IMR-90 (cell line): Measurements from ENCODE around the gene RFK. TPM values are rescaled to one million over a fixed set of nuclear protein-coding genes. Genes with fewer than 3 reads are reported as not detected.

ENCODE experiments used
- ATAC-seq: fragments of 200-7000 bp; cut with Tn5 transposase; 2 replicates; pipeline ENCODE4 v1.9.1; 2020; ENCODE audit warnings: low read depth, mild to moderate bottlenecking, moderate library complexity
- BruUV-seq: library from RNA; stranded (reverse); fragments of 400-500 nt; replicated peaks from 2 replicates; lab custom pipeline; 2021; lab: Mats Ljungman, UMichigan
- CTCF ChIA-PET: fragments of 300-600 bp; formaldehyde crosslinking; extraction: SDS; loops from one replicate; lab custom pipeline; 2021; ENCODE audit warnings: antibody characterized with exemption; lab: Yijun Ruan, JAX
- POLR2A ChIA-PET: fragments of 300-600 bp; sonication (Branson Sonifier 250); formaldehyde crosslinking; loops from one replicate; lab custom pipeline; 2022; ENCODE audit warnings: antibody characterized with exemption; ENCODE audit not compliant: unreplicated experiment; lab: Charles Lee
- DNase-seq: peaks from one replicate; pipeline ENCODE4 v3.0.0; 2013
- H2AFZ ChIP-seq: replicated peaks from 2 replicates; pipeline ENCODE3; 2013; ENCODE audit warnings: low read length, mild to moderate bottlenecking; ENCODE audit not compliant: poor library complexity
- H2AK5ac ChIP-seq: 2 replicates; pipeline ENCODE4 v1.6.1; 2013; ENCODE audit warnings: low read depth, low read length, inconsistent platforms
- H2AK9ac ChIP-seq: replicated peaks from 2 replicates; pipeline ENCODE3; 2013; ENCODE audit warnings: mild to moderate bottlenecking, low read depth, low read length, moderate library complexity; ENCODE audit not compliant: poor library complexity
- H2BK120ac ChIP-seq: 2 replicates; pipeline ENCODE4 v1.6.1; 2013; ENCODE audit warnings: low read depth, low read length, inconsistent platforms
- H2BK15ac ChIP-seq: 3 replicates; pipeline ENCODE4 v1.6.1; 2013; ENCODE audit warnings: low read depth, low read length, inconsistent platforms
- H2BK20ac ChIP-seq: 2 replicates; pipeline ENCODE4 v1.6.1; 2013; ENCODE audit warnings: low read depth, mild to moderate bottlenecking, inconsistent platforms, low read length, moderate library complexity
- H2BK5ac ChIP-seq: 2 replicates; pipeline ENCODE4 v1.6.1; 2013; ENCODE audit warnings: mild to moderate bottlenecking, low read depth, low read length, inconsistent platforms; ENCODE audit not compliant: poor library complexity, severe bottlenecking
- H3K14ac ChIP-seq: replicated peaks from 2 replicates; pipeline ENCODE4 v1.6.1; 2013; ENCODE audit warnings: low read depth, low read length, inconsistent platforms
- H3K18ac ChIP-seq: 2 replicates; pipeline ENCODE4 v1.6.1; 2013; ENCODE audit warnings: low read depth, low read length, control low read depth
- H3K23ac ChIP-seq: 2 replicates; pipeline ENCODE4 v1.6.1; 2013; ENCODE audit warnings: low read depth, low read length, inconsistent platforms
- H3K27ac ChIP-seq: 2 replicates; pipeline ENCODE4 v1.5.1; 2013; ENCODE audit warnings: mild to moderate bottlenecking, control low read depth, low read length; ENCODE audit not compliant: insufficient read depth
- H3K27me3 ChIP-seq: 2 replicates; pipeline ENCODE4 v1.6.1; 2013; ENCODE audit warnings: low read length; ENCODE audit not compliant: control insufficient read depth, insufficient read depth
- H3K36me3 ChIP-seq: 2 replicates; pipeline ENCODE4 v1.6.1; 2013; ENCODE audit warnings: low read length, mixed read lengths; ENCODE audit not compliant: control insufficient read depth, insufficient read depth
- H3K4ac ChIP-seq: 2 replicates; pipeline ENCODE4 v1.6.1; 2013; ENCODE audit warnings: low read depth, low read length, inconsistent platforms
- H3K4me1 ChIP-seq: 2 replicates; pipeline ENCODE4 v1.6.1; 2013; ENCODE audit warnings: low read length, mixed read lengths; ENCODE audit not compliant: control insufficient read depth, insufficient read depth
- H3K4me2 ChIP-seq: 2 replicates; pipeline ENCODE4 v1.6.1; 2013; ENCODE audit warnings: low read depth, mild to moderate bottlenecking, control low read depth, low read length, moderate library complexity
- H3K4me3 ChIP-seq: 2 replicates; pipeline ENCODE4 v1.5.1; 2013; ENCODE audit warnings: low read depth, mild to moderate bottlenecking, control low read depth, low read length, moderate library complexity; ENCODE audit not compliant: insufficient read depth
- H3K56ac ChIP-seq: 2 replicates; pipeline ENCODE4 v1.6.1; 2013; ENCODE audit warnings: low read length, inconsistent platforms; ENCODE audit not compliant: insufficient read depth; ENCODE audit errors: extremely low read depth
- H3K79me1 ChIP-seq, 2 experiments: 2 replicates each; pipeline ENCODE4 v1.6.1; 2013; ENCODE audit warnings: low read length in 2 of 2, inconsistent platforms in 1 of 2, low read depth in 1 of 2
- H3K9ac ChIP-seq: 2 replicates; pipeline ENCODE4 v1.6.1; 2013; ENCODE audit warnings: low read depth, low read length, control low read depth
- H3K9me1 ChIP-seq: 2 replicates; pipeline ENCODE4 v1.6.1; 2013; ENCODE audit warnings: low read length, inconsistent platforms; ENCODE audit not compliant: insufficient read depth
- H3K9me3 ChIP-seq: 2 replicates; pipeline ENCODE4 v1.6.1; 2013; ENCODE audit warnings: low read length; ENCODE audit not compliant: control insufficient read depth, insufficient read depth
- H4K20me1 ChIP-seq: 2 replicates; pipeline ENCODE4 v1.6.1; 2013; ENCODE audit warnings: low read length, inconsistent platforms; ENCODE audit not compliant: insufficient read depth
- H4K5ac ChIP-seq: 2 replicates; pipeline ENCODE4 v1.6.1; 2013; ENCODE audit warnings: mild to moderate bottlenecking, low read depth, low read length, control low read depth
- H4K8ac ChIP-seq, 2 experiments: 2 replicates each; pipeline ENCODE4 v1.6.1; 2013; ENCODE audit warnings: low read depth in 2 of 2, low read length in 2 of 2, control low read depth in 1 of 2, inconsistent platforms in 1 of 2
- H4K91ac ChIP-seq: 2 replicates; pipeline ENCODE4 v1.6.1; 2013; ENCODE audit warnings: low read depth, low read length, inconsistent platforms; ENCODE audit not compliant: insufficient read depth
- BHLHE40 ChIP-seq: fragments of 150-350 bp; IDR thresholded peaks from 2 replicates; pipeline ENCODE4 v1.6.1; 2016; ENCODE audit warnings: mild to moderate bottlenecking, low read depth, low read length
- CEBPB ChIP-seq: IDR thresholded peaks from 2 replicates; pipeline ENCODE4 v1.6.1; 2012; ENCODE audit warnings: low read depth, low read length, improper control_type of control experiment
- CHD1 ChIP-seq: IDR thresholded peaks from 2 replicates; pipeline ENCODE4 v1.6.1; 2012; ENCODE audit warnings: low read depth, low read length, improper control_type of control experiment
- CTCF ChIP-seq: conservative IDR thresholded peaks from 2 replicates; pipeline ENCODE4 v1.5.1; 2012; ENCODE audit warnings: mild to moderate bottlenecking, low read depth, low read length, improper control_type of control experiment
- ELK1 ChIP-seq: fragments of 150-350 bp; IDR thresholded peaks from 2 replicates; pipeline ENCODE4 v1.6.1; 2016; ENCODE audit warnings: low read depth, mild to moderate bottlenecking, low read length, moderate library complexity, borderline replicate concordance
- FOS ChIP-seq: fragments of 150-350 bp; IDR thresholded peaks from 2 replicates; pipeline ENCODE4 v1.6.1; 2016; ENCODE audit warnings: low read depth, low read length
- MAFK ChIP-seq: IDR thresholded peaks from 2 replicates; pipeline ENCODE4 v1.6.1; 2012; ENCODE audit warnings: low read depth, low read length, improper control_type of control experiment
- MAZ ChIP-seq: IDR thresholded peaks from 2 replicates; pipeline ENCODE4 v1.6.1; 2012; ENCODE audit warnings: low read depth, mild to moderate bottlenecking, low read length, improper control_type of control experiment, moderate library complexity, borderline replicate concordance
- MXI1 ChIP-seq: IDR thresholded peaks from 2 replicates; pipeline ENCODE4 v1.6.1; 2012; ENCODE audit warnings: low read depth, mild to moderate bottlenecking, low read length, moderate library complexity, borderline replicate concordance
- RCOR1 ChIP-seq: IDR thresholded peaks from 2 replicates; pipeline ENCODE4 v1.6.1; 2012; ENCODE audit warnings: mild to moderate bottlenecking, low read length, improper control_type of control experiment; ENCODE audit not compliant: insufficient replicate concordance
- RFX5 ChIP-seq: IDR thresholded peaks from 2 replicates; pipeline ENCODE4 v1.8.0; 2012; ENCODE audit warnings: low read depth, mild to moderate bottlenecking, low read length, moderate library complexity
- SMC3 ChIP-seq: fragments of 150-350 bp; IDR thresholded peaks from 2 replicates; pipeline ENCODE4 v1.6.1; 2016; ENCODE audit warnings: low read depth, mild to moderate bottlenecking, antibody characterized with exemption, low read length, moderate library complexity
- USF2 ChIP-seq: fragments of 150-350 bp; IDR thresholded peaks from 2 replicates; pipeline ENCODE4 v1.6.1; 2017; ENCODE audit warnings: mild to moderate bottlenecking, antibody characterized with exemption, low read length, low read depth
- WGBS, 2 experiments: methylation state at CpG; one replicate each; pipeline versions ENCODE4 v1.1.5 to v1.1.7; 2013; ENCODE audit warnings: missing lambda C conversion rate in 2 of 2; ENCODE audit not compliant: insufficient read length in 1 of 2; ENCODE audit errors: extremely low coverage in 2 of 2; 5-methylcytosine and 5-hydroxymethylcytosine counted together
- dilution Hi-C: fragments of 300-500 bp; cut with HindIII; formaldehyde crosslinking; loops from one replicate; pipeline ENCODE4 v1.14.3; 2018; ENCODE audit warnings: low sequenced_read_pairs; ENCODE audit not compliant: unreplicated experiment
- in situ Hi-C: fragments of 300-500 bp; cut with MboI; formaldehyde crosslinking; loops from 3 replicates; pipeline ENCODE4 v1.14.3; 2019; ENCODE audit warnings: low sequenced_read_pairs, inconsistent platforms, mixed read lengths
- intact Hi-C: fragments of 100-400 bp; cut with micrococcal nuclease; formaldehyde crosslinking; loops from 2 replicates; pipeline ENCODE4 v1.10.0; 2022
- polyA plus RNA-seq, 3 experiments: library from polyadenylated mRNA; depleted of rRNA; stranded (reverse); fragments of >200 nt; gene quantifications; 2 replicates each; pipeline ENCODE4 v1.2.3, GENCODE V29; 2012; ENCODE audit warnings: low replicate concordance in 1 of 3
- total RNA-seq: library from RNA; depleted of rRNA; stranded (reverse); fragments of >200 nt; gene quantifications from 2 replicates; pipeline ENCODE4 v1.2.3, GENCODE V29; 2012

RFK gene
- total and polyA plus RNA-seq, 2 of the 4 experiments (the other 2 are of a cell fraction), result 10.3 to 13.8 TPM

GRCh38 chr9:76412638-76413037 is 18.4 kb upstream of the RFK start:
- intact Hi-C loops (no loop called here), dilution Hi-C loops (no loop called here), in situ Hi-C loops (no loop called here)
- H4K5ac ChIP-seq, result no peak overlapping the region
- no peak overlapping the region for H4K91ac ChIP-seq
- no peak overlapping the region for H3K23ac ChIP-seq
- no peak overlapping the region for H3K4ac ChIP-seq
- WGBS, 2 experiments, result 82% methylated on average over 1 of the region's 2 CpGs; no CpG with 5 or more reads in 1 of the 2 experiments
- H3K36me3 ChIP-seq, result no peaks in the 10 kb centered on the region
- H2AFZ ChIP-seq, result no peak overlapping the region
- ATAC-seq (no peak), DNase-seq (no peak)
- H3K4me2 ChIP-seq, result no peak overlapping the region
- H2AK9ac ChIP-seq, result no peak overlapping the region
- H3K4me3 ChIP-seq, result no peak overlapping the region
- no peak overlapping the region for H3K14ac ChIP-seq
- ChIA-PET CTCF (no interaction called here), POLR2A (no interaction called here)
- H2BK120ac ChIP-seq, result no peak overlapping the region
- no peak overlapping the region for H3K9ac ChIP-seq
- H2BK15ac ChIP-seq, result no peak overlapping the region
- H3K9me1 ChIP-seq, result no peaks in the 10 kb centered on the region; the same call in 1 of the 2 replicates
- no peaks in the 10 kb centered on the region; the same call in 1 of the 2 replicates for H3K9me3 ChIP-seq
- no peak for TF ChIP-seq CHD1
- no peak for TF ChIP-seq MXI1
- TF ChIP-seq RFX5, result no peak
- no peak for TF ChIP-seq RCOR1
- no peak for TF ChIP-seq USF2
- no peak for TF ChIP-seq SMC3
- TF ChIP-seq ELK1, result no peak
- TF ChIP-seq BHLHE40, result no peak
- no peak for TF ChIP-seq MAZ
- no peak for TF ChIP-seq CEBPB
- TF ChIP-seq FOS, result no peak
- no peak for TF ChIP-seq MAFK
- TF ChIP-seq CTCF, result no peak
- no peak overlapping the region for H3K56ac ChIP-seq
- no peaks in the 10 kb centered on the region for H3K27me3 ChIP-seq
- H2BK5ac ChIP-seq, result no peak overlapping the region
- no peak overlapping the region for H2BK20ac ChIP-seq
- H3K27ac ChIP-seq, result no peak overlapping the region
- H4K20me1 ChIP-seq, result no peaks in the 10 kb centered on the region
- no peak overlapping the region for H4K8ac ChIP-seq
- H3K18ac ChIP-seq, result no peak overlapping the region
- no peaks in the 10 kb centered on the region for H3K4me1 ChIP-seq
- no TSS peak for BruUV-seq
- H2AK5ac ChIP-seq, result no peak overlapping the region
- H3K79me1 ChIP-seq, result no peaks in the 10 kb centered on the region
